Peyer's patch (tissue), 4 donors: Measurements from ENCODE around the gene LINS1.

Experiments
- CTCF ChIP-seq, 6 experiments: fragments of 450-650 bp in 4 of 6; fragments of 200-600 bp in 2 of 6; sonication (generic) in 1 of 6; IDR thresholded peaks; one replicate each; pipeline ENCODE4 v1.5.1; 2017 to 2019; ENCODE audit warnings: antibody characterized with exemption in 6 of 6, mild to moderate bottlenecking in 3 of 6, moderate library complexity in 1 of 6
- POLR2A ChIP-seq, 2 donors: fragments of 450-650 bp; IDR thresholded peaks; one replicate each; pipeline ENCODE4 v1.5.1; 2017; ENCODE audit warnings: antibody characterized with exemption in 2 of 2, mild to moderate bottlenecking in 2 of 2, moderate library complexity in 2 of 2

GRCh38 chr15:100588638-100589242 is 13.2 kb downstream of the LINS1 start:
- TF ChIP-seq CTCF (IDR thresholded peaks at IDR 0.05): no peak
- TF ChIP-seq POLR2A (IDR thresholded peaks at IDR 0.05): no peak
